Activated gamma-delta T cell treated with anti-CD3 and anti-CD28 coated beads, Interleukin-2, amount 50 U/mL, for 16 hours (primary cell): ENCODE results near the gene SCRN2.

Experiments
- DNase-seq: peaks from one replicate; pipeline ENCODE4 v3.0.0-alpha.2; 2020; ENCODE audit warnings: low read depth

Gene SCRN2

DNA sequence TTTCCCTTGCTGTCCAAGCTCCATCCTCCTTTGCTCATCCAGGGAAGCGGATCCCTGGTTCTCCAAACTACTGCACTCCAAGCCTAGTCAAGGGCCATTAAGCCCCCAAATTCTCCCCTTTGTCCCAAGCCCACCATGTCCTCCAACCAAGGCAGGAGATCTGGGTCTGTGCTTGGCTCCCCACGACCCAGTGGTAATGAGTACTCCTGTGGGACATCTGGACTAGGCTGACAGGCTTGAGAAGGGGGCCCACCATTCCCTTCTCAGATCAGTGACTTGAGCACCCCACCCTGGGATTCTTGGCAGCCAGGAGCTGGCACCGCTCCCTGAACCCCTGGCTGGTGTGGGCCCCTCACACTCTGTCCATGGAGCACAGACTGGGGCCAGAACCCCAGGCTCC, 36.6 kb downstream of the SCRN2 start:
- DNase-seq: no peak

DNA sequence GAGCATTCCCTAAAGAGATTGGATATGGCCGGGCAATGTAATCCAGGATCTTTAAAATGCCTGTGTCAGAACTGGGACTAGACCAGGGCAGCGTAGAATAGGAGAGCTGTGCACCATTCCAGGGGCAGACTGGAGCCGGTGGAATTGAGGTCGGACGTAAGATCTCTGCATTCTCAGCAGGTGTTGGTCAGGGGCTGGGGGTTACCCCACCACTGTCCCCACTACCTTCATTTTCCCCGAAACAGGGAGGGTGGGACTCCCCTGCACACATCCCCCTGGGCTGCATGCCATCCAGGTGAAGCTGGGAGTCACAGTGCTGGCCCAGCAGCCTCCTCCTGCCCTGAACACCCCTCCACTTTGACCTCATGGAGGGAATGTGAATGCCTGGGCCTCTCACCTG, 37.3 kb downstream of the SCRN2 start:
- DNase-seq: no peak

DNA sequence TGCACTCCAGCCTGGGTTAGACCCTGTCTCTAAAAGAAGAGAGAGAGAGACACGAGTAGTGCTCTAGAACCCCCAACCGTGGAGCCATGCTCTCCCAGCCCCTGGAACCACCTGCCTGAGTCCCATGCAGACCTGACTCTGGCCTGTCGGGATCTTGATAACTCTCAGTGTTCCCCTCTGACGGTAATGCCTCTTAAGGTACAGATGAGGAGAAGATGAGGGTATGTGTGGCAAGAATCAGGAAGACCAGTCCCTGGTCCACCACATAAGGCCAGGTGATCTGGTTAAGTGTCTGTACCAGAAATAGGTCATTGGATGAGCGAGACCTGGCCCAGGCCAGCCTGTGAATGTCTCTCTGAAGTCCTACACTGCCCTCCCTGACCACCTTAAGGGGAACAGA, 37.9 kb downstream of the SCRN2 start:
- DNase-seq: no peak

DNA sequence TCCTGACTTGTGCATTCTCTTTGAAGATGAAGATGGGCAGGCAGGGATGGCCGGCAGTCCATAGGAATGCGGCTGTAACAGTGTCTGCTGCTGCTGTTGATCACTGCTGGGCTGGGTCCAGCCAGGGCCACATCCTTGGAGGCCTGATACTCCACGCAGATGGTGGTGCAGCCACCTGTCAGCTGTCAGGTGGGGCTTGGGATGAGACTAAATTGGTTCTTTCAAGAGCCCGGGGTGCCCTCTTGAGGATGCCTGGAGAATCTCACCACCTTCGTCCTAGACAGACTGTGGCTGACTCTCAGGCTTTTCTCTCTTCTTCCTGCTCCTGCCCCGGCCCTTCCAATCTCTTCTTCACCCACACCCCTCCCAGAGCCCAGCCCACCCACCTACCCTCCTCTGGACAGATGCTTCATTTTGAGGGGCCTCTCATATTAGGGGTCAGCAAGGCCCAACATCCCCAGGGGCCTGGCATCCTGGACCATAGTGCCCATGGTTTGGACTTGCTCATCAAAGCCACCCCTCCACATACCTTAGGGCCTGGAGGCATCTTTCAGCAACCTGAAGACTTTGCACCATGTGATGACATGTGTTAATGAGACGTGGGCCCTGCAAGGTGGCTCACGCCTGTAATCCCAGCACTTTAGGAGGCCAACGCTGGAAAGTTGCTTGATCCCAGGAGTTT, 38.6 kb downstream of the SCRN2 start:
- peak; percentile 39 for DNase-seq

DNA sequence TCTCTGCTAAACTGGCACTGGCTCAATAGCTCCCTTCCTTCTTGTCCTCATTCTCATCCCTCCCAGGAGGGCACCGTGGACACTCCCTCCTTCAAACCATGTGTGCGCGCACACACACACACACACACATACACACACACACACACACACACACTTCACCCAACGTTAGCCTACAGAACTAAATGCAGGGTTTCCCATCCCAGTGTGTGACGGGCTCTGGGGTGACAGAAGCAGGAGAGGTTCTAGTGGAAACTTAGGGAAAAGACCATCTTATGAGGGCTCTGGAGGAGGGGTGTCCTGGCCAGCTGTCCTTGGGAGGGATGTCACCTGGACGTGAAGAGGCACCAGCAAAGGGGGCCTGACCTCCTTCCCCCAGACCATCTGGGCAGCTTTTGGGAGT, 39.2 kb downstream of the SCRN2 start:
- DNase-seq: no peak

DNA sequence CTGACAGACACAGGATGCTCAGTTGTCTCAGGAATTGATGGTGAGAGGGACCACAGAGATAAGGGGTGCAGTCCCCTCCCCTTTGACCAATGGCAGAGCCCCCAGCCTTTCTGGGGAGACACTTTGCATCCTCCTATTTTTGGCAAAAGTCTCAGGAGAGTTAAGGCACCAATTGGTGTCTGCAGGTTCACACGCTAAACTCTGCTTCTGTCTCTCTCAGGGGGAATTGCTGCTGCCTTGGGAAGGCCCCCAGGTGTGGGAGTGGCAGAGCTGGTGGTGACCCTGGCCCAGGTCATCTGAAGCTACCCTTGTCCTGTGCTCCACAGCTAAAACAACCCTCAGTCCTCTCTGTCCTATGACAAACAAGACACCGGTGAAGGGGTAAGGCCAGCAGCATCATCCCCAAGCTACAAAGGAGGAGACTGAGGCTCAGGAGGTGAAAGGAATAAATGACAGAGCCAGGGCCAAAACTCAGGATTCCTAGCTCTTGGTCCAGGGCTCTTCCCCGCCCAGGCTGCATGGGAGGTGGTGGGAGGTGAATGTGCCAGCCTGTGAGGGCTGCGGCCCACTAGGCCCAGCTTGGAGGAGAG, 39.8 kb downstream of the SCRN2 start:
- no peak for DNase-seq

DNA sequence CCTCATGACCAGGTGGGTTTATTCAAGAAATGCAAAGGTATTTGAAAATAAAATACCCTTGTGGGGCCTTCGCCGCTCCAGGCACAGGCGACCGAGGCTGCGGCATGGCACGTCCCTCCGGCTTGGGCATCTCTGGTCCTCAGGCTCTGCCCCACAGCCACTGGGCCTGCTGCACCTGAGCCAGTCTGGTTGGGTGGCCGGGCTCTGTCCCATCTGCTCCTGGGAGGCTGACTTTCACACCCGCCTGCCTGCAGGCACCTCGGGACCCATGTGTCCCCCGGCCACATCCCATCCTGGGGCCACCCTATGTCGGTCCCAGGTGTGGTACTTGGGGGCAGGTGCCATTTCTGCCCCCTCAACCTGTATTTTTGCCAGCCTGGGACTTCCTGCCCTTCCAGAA, 40.4 kb downstream of the SCRN2 start:
- no peak for DNase-seq

DNA sequence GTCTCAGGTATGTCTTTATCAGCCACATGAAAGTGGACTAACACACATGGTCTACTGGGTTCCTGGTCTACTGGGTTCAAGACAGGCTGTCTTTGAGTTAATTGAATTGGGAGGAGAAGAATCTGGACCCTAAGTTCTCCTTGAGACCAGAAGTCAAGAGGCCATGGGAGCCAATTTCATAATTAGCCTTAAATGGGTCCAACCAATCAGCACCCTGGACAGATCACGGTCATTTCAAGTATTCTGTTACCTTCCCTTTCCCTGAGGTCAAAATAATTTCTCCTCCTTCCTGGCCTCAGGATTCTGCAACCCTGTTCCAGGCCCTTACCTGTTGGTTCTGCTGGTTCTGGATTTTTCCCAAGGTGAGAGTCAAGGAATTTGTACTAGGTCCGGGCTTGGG, 43.3 kb downstream of the SCRN2 start:
- DNase-seq: no peak

DNA sequence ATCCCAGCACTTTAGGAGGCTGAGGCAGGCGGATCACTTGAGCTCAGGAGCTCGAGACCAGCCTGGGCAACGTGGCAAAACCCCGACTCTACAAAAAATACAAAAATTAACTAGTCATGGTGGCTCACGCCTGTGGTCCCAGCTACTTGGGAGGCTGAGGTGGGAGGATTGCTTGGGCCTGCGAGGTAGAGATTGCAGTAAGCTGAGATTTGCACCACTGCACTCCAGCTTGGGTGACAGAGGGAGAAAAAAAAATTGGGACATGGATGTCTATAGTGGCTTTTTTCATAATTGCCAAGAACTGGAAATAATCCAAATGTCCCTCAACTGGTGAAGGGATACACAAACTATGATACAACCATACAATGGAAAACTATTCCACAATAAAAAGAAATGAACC, 48.1 kb downstream of the SCRN2 start:
- DNase-seq: no peak

DNA sequence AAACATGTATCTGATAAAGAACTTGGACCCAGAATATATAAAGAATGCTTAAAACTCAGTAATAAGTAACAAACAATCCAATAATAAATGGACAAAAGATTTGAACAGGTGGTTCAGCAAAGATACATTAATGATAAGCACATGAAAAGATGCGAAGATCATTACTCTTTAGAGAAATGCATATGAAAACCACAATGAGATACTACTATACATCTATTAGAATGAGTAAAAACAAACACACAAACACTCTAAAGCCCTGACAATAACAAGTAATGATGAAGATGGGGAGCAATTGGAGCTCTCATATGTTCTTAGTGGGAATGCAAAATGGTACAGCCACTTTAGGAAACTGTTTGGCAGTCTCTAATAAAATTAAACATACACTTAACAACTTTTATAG, 48.6 kb downstream of the SCRN2 start:
- no peak for DNase-seq

DNA sequence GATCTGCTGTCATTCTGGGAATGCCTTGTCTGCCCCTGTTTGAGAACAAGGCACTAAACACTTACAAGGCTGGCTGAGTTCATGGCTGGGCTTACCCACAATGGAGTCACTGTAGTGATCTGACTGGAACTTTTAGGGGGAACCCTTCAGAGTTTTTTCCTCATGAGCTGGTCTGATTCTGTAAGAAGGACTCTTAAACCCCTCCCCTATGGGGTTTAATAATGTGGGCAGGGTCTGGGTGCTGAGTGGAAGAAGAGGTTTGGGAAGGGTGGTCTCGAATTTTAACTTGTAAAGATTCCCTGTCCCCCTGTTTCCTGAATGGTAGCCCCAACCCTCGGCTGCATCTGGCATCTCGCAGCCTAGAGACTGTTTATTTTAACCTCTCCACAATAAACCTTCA, 50.0 kb downstream of the SCRN2 start:
- DNase-seq: no peak

DNA sequence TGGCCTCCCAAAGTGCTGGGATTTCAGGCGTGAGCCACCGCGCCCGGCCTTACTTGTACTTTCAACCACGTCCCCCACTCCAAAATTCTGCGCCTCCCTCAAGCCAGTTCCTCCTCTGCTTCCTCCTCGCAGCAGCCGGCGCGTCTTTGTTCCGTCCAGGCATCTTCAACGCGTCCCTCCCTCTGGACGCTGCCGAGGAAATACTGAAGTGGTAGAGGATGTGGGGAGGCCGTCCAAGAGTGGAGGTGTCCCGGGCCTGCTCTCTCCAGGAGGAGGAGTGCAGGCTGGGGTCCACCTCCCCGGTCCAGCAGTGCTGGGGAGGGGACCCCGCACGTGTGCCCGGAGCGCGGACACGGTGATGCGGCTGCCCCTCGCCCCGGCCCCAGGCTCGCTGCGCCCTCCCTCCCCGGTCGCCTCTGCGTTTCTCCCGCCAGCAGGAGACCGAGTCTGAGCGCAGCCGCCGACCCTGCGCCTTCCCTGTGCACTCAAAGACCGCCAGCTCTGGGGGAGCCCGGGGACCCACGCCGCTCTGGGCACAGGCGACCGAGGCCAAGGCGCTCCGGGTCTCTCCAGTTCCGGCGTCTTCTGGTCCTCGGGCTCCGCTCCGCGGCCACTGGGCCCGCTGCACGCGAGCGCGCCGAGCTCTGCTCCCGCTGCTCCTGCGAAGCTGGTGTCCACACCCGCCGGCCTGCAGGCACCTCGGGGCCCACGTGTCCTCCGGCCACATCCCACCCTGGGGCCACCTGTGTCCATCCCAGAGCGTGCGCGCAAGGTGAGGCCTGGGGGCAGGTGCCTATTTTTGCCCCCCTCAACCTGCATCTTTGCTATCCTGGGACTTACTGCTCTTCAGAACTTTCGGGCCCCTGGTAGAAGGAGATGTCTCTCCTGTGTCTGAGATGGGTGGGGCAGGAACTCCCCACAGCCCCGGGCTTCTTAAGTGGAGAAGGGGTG, 51.2 kb downstream of the SCRN2 start:
- DNase-seq: peak; percentile 32
